Measurements from ENCODE around the gene DYRK3. TPM values are rescaled to one million over a fixed set of nuclear protein-coding genes. Genes with fewer than 3 reads are reported as not detected.

The DYRK3 gene
- total RNA-seq, 1 experiment from 2014 or later = 45.4 TPM

DNA sequence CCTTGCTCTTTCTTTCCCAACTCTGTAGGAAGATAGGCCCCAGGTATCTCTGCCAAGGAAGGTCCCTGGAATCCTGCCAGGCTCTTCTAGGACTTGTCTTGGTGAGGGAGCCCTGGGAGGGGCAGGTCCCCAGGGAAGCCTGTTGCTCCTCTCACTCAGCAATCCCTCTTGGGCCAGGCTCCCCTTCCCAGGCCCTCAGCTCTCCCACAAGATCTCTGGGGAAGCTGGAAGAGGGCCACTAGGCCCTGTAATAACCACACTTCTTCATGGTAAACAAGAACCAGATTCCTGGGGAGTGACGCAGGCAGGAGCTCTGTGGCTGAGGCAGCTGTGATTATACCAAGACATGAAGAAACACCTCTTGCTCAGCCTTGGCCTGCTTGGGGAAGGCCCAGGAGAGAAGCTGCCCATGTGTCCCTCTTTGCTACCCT is 39.4 kb downstream of the DYRK3 start:
- H3K9me3 Mint-ChIP-seq (ENCODE audit: unreplicated experiment) = no peaks in the 10 kb centered on the region
- no peak for TF ChIP-seq CTCF (IDR thresholded peaks at IDR 0.05; ENCODE audit: unreplicated experiment)
- ChIA-PET POLR2A (interaction anchor here (0.5 to 7.1 kb wide), 27 partner anchors 11 to 1863 kb away, joined by 3 to 124 read pairs (median 5); partner anchors contain the start of genes C1orf116, DYRK3, EIF2D and MAPKAPK2), CTCF (interaction anchor here (0.5 to 34.4 kb wide), 17 partner anchors 10 to 1086 kb away, joined by 3 to 1191 read pairs (median 5); partner anchors contain the start of gene DYRK3)
- no peaks in the 10 kb centered on the region for H3K36me3 Mint-ChIP-seq (ENCODE audit: insufficient read depth, unreplicated experiment)
- peak; percentile 100 for DNase-seq (ENCODE audit: unreplicated experiment)
- H3K27ac Mint-ChIP-seq (ENCODE audit: low read depth, unreplicated experiment) = no peak overlapping the region
- intact Hi-C loops (cut with micrococcal nuclease) = loop anchor here (1.0 kb wide), 1 partner anchor 35 kb away; no protein-coding TSS in a partner anchor
- BruUV-seq (replicated peaks) = no TSS peak
- no peaks in the 10 kb centered on the region for H3K27me3 Mint-ChIP-seq (ENCODE audit: insufficient read depth, unreplicated experiment)
- H3K4me1 Mint-ChIP-seq (ENCODE audit: insufficient read depth, unreplicated experiment) = peaks cover 18% of the 10 kb centered on the region
- peak overlapping the region; percentile 48 for H3K4me3 Mint-ChIP-seq (ENCODE audit: unreplicated experiment)

- no peak overlapping the region for H3K27ac Mint-ChIP-seq (ENCODE audit: low read depth, unreplicated experiment)
- no peaks in the 10 kb centered on the region for H3K9me3 Mint-ChIP-seq (ENCODE audit: unreplicated experiment)
- CTCF ChIA-PET = interaction anchor here (0.6 to 34.4 kb wide), 7 partner anchors 9 to 305 kb away, joined by 3 to 1191 read pairs (median 8); partner anchors contain the start of gene DYRK3
- no peak overlapping the region for H3K4me3 Mint-ChIP-seq (ENCODE audit: unreplicated experiment)
- no peaks in the 10 kb centered on the region for H3K36me3 Mint-ChIP-seq (ENCODE audit: insufficient read depth, unreplicated experiment)
- no peak for DNase-seq (ENCODE audit: unreplicated experiment)
- H3K4me1 Mint-ChIP-seq (ENCODE audit: insufficient read depth, unreplicated experiment) = peaks cover 18% of the 10 kb centered on the region
- no peak for TF ChIP-seq CTCF (IDR thresholded peaks at IDR 0.05; ENCODE audit: unreplicated experiment)
- POLR2A ChIA-PET = interaction anchor here (0.5 to 7.1 kb wide), 8 partner anchors 10 to 1550 kb away, joined by 3 to 124 read pairs (median 8); partner anchors contain the start of genes C1orf116 and MAPKAPK2
- BruUV-seq (replicated peaks) = no TSS peak
- H3K27me3 Mint-ChIP-seq (ENCODE audit: insufficient read depth, unreplicated experiment) = no peaks in the 10 kb centered on the region
- intact Hi-C loops (cut with micrococcal nuclease) = no loop called here
Observed at GRCh38 chr1:206676499-206676898, 41.2 kb downstream of the DYRK3 start.

- H3K27me3 Mint-ChIP-seq (ENCODE audit: insufficient read depth, unreplicated experiment) = no peaks in the 10 kb centered on the region
- peaks cover 18% of the 10 kb centered on the region for H3K4me1 Mint-ChIP-seq (ENCODE audit: insufficient read depth, unreplicated experiment)
- BruUV-seq (replicated peaks) = no TSS peak
- intact Hi-C loops (cut with micrococcal nuclease) = no loop called here
- H3K9me3 Mint-ChIP-seq (ENCODE audit: unreplicated experiment) = no peaks in the 10 kb centered on the region
- POLR2A ChIA-PET = no interaction called here
- DNase-seq (ENCODE audit: unreplicated experiment) = no peak
- H3K36me3 Mint-ChIP-seq (ENCODE audit: insufficient read depth, unreplicated experiment) = no peaks in the 10 kb centered on the region
- no peak overlapping the region for H3K4me3 Mint-ChIP-seq (ENCODE audit: unreplicated experiment)
- H3K27ac Mint-ChIP-seq (ENCODE audit: low read depth, unreplicated experiment) = no peak overlapping the region
- TF ChIP-seq CTCF (IDR thresholded peaks at IDR 0.05; ENCODE audit: unreplicated experiment) = no peak
- CTCF ChIA-PET = interaction anchor here (1.8 to 9.0 kb wide), 2 partner anchors 14 to 45 kb away, joined by 7 to 142 read pairs; no protein-coding TSS in a partner anchor
Observed at GRCh38 chr1:206678490-206678889, 43.2 kb downstream of the DYRK3 start.

DNA sequence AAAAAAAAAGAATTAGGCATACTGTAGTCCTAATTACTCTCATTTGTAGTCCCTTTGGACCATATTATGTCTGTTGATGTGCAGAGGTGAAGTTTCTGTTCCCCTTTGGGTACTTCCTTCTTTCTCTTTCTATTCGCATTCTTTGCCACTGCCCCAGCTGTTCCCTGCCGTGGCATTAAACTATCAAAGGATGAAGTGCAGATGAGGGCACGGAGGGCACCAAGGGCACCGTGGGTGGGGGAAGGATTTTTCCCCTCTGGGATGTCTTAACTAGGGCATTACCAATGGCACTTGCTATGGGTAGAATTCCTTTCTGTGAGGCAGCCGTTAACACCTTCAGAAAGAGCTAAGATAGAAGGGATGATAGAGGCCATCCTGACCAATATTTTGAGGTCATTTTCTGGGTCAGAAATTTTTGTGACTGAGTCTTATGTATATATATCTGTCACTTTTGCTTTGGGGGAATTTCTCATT is 44.4 kb downstream of the DYRK3 start:
- BruUV-seq (replicated peaks) = no TSS peak
- CTCF ChIA-PET = interaction anchor here (0.7 to 9.0 kb wide), 8 partner anchors 10 to 232 kb away, joined by 3 to 142 read pairs (median 4); no protein-coding TSS in a partner anchor
- intact Hi-C loops (cut with micrococcal nuclease) = loop anchor here (5.0 kb wide), 1 partner anchor 233 kb away; no protein-coding TSS in a partner anchor
- no peak overlapping the region for H3K4me3 Mint-ChIP-seq (ENCODE audit: unreplicated experiment)
- H3K4me1 Mint-ChIP-seq (ENCODE audit: insufficient read depth, unreplicated experiment) = peaks cover 19% of the 10 kb centered on the region
- no peak for TF ChIP-seq CTCF (IDR thresholded peaks at IDR 0.05; ENCODE audit: unreplicated experiment)
- H3K27ac Mint-ChIP-seq (ENCODE audit: low read depth, unreplicated experiment) = no peak overlapping the region
- H3K9me3 Mint-ChIP-seq (ENCODE audit: unreplicated experiment) = no peaks in the 10 kb centered on the region
- POLR2A ChIA-PET = interaction anchor here (1.0 to 1.5 kb wide), 4 partner anchors 12 to 45 kb away, joined by 3 to 7 read pairs (median 4); partner anchors contain the start of gene DYRK3
- no peaks in the 10 kb centered on the region for H3K36me3 Mint-ChIP-seq (ENCODE audit: insufficient read depth, unreplicated experiment)
- no peaks in the 10 kb centered on the region for H3K27me3 Mint-ChIP-seq (ENCODE audit: insufficient read depth, unreplicated experiment)
- DNase-seq (ENCODE audit: unreplicated experiment) = no peak

All from MCF 10A (cell line).